H9 (cell line): ENCODE measurements around the gene TRPV5. TPM values are rescaled to one million over a fixed set of nuclear protein-coding genes. Genes with fewer than 3 reads are reported as not detected.

Experiments used
- DNase-seq: peaks from one replicate; pipeline ENCODE4 v3.0.0-alpha.2; 2017
- H2AFZ ChIP-seq: one replicate; pipeline ENCODE4 v1.6.1; 2013; ENCODE audit warnings: mild to moderate bottlenecking, low read length, control low read depth, moderate library complexity
- H2AK5ac ChIP-seq: 2 replicates; pipeline ENCODE4 v1.6.1; 2013; ENCODE audit warnings: low read length, control low read depth, mixed read lengths; ENCODE audit not compliant: insufficient read length
- H2BK120ac ChIP-seq: one replicate; pipeline ENCODE4 v1.6.1; 2013; ENCODE audit warnings: low read depth, mild to moderate bottlenecking, low read length, control low read depth, inconsistent platforms; ENCODE audit not compliant: poor library complexity, severe bottlenecking
- H2BK12ac ChIP-seq: 2 replicates; pipeline ENCODE4 v1.6.1; 2013; ENCODE audit warnings: low read length, control low read depth, mixed read lengths, low read depth; ENCODE audit not compliant: insufficient read length
- H2BK15ac ChIP-seq: 2 replicates; pipeline ENCODE4 v1.6.1; 2013; ENCODE audit warnings: low read depth, low read length, control low read depth
- H2BK20ac ChIP-seq: one replicate; pipeline ENCODE4 v1.6.1; 2013; ENCODE audit warnings: low read depth, mild to moderate bottlenecking, low read length, control low read depth, inconsistent platforms; ENCODE audit not compliant: poor library complexity, severe bottlenecking
- H2BK5ac ChIP-seq: 2 replicates; pipeline ENCODE4 v1.6.1; 2013; ENCODE audit warnings: low read length, control low read depth, mixed read lengths; ENCODE audit not compliant: insufficient read length
- H3K14ac ChIP-seq: 2 replicates; pipeline ENCODE4 v1.6.1; 2013; ENCODE audit warnings: low read length, control low read depth; ENCODE audit not compliant: insufficient read depth
- H3K18ac ChIP-seq: 2 replicates; pipeline ENCODE4 v1.6.1; 2013; ENCODE audit warnings: low read depth, mild to moderate bottlenecking, mixed read lengths, low read length, control low read depth; ENCODE audit not compliant: insufficient read length
- H3K23ac ChIP-seq: 2 replicates; pipeline ENCODE4 v1.6.1; 2013; ENCODE audit warnings: low read length, control low read depth, mixed read lengths, low read depth; ENCODE audit not compliant: insufficient read length
- H3K23me2 ChIP-seq: 2 replicates; pipeline ENCODE4 v1.6.1; 2013; ENCODE audit warnings: low read depth, mild to moderate bottlenecking, mixed read lengths, low read length, control low read depth; ENCODE audit not compliant: insufficient read length, poor library complexity, severe bottlenecking
- H3K27ac ChIP-seq: 2 replicates; pipeline ENCODE4 v1.5.1; 2013; ENCODE audit warnings: low read length, control low read depth, mixed read lengths, low read depth; ENCODE audit not compliant: insufficient read length
- H3K27me3 ChIP-seq: 2 replicates; pipeline ENCODE4 v1.6.1; 2013; ENCODE audit warnings: low read length, control low read depth, inconsistent platforms; ENCODE audit not compliant: insufficient read depth
- H3K4ac ChIP-seq: 2 replicates; pipeline ENCODE4 v1.6.1; 2013; ENCODE audit warnings: low read depth, mild to moderate bottlenecking, control low read depth, inconsistent platforms, low read length, moderate library complexity
- H3K4me1 ChIP-seq: 2 replicates; pipeline ENCODE4 v1.6.1; 2013; ENCODE audit warnings: low read length, control low read depth, inconsistent platforms; ENCODE audit not compliant: insufficient read depth
- H3K4me2 ChIP-seq: 2 replicates; pipeline ENCODE4 v1.6.1; 2013; ENCODE audit warnings: low read length, control low read depth, mixed read lengths; ENCODE audit not compliant: insufficient read length, insufficient read depth
- H3K56ac ChIP-seq: 2 replicates; pipeline ENCODE4 v1.6.1; 2013; ENCODE audit warnings: low read depth, mild to moderate bottlenecking, mixed read lengths, low read length, control low read depth; ENCODE audit not compliant: insufficient read length
- H3K79me1 ChIP-seq: 2 replicates; pipeline ENCODE4 v1.6.1; 2013; ENCODE audit warnings: low read depth, mild to moderate bottlenecking, moderate library complexity, low read length, control low read depth, inconsistent platforms; ENCODE audit not compliant: insufficient read depth, poor library complexity, severe bottlenecking
- H3K79me2 ChIP-seq: 2 replicates; pipeline ENCODE4 v1.6.1; 2013; ENCODE audit warnings: low read length, control low read depth, inconsistent platforms; ENCODE audit not compliant: insufficient read depth
- H3K9ac ChIP-seq: 2 replicates; pipeline ENCODE4 v1.6.1; 2013; ENCODE audit warnings: low read length, control low read depth, mixed read lengths; ENCODE audit not compliant: insufficient read length; ENCODE audit errors: extremely low read depth
- H3K9me3 ChIP-seq: one replicate; pipeline ENCODE4 v1.6.1; 2013; ENCODE audit warnings: low read depth, low read length, inconsistent platforms; ENCODE audit not compliant: control insufficient read depth
- H3T11ph ChIP-seq: one replicate; pipeline ENCODE4 v1.6.1; 2013; ENCODE audit warnings: mild to moderate bottlenecking, low read length, control low read depth, inconsistent platforms
- H4K20me1 ChIP-seq: one replicate; pipeline ENCODE4 v1.6.1; 2013; ENCODE audit not compliant: control insufficient read depth, insufficient read length, insufficient read depth
- H4K5ac ChIP-seq: 2 replicates; pipeline ENCODE4 v1.6.1; 2013; ENCODE audit warnings: low read depth, mild to moderate bottlenecking, mixed read lengths, low read length, control low read depth; ENCODE audit not compliant: insufficient read length
- H4K8ac ChIP-seq: replicated peaks from 2 replicates; pipeline ENCODE4 v1.6.1; 2013; ENCODE audit warnings: low read length, control low read depth, mixed read lengths, low read depth; ENCODE audit not compliant: insufficient read length
- H4K91ac ChIP-seq: 2 replicates; pipeline ENCODE4 v1.6.1; 2013; ENCODE audit warnings: low read depth, mild to moderate bottlenecking, moderate library complexity, mixed read lengths, low read length, control low read depth; ENCODE audit not compliant: insufficient read length
- H3K27ac Mint-ChIP-seq, 3 experiments: 2 replicates in 2 of 3; 3 replicates in 1 of 3; pipeline ENCODE4 v1.8.0; 2020 to 2021; ENCODE audit warnings: mixed read lengths in 3 of 3, mild to moderate bottlenecking in 1 of 3, moderate library complexity in 1 of 3
- H3K27me3 Mint-ChIP-seq: 2 replicates; pipeline ENCODE4 v1.8.0; 2021; ENCODE audit warnings: low read depth, mild to moderate bottlenecking, moderate library complexity, mixed read lengths
- H3K36me3 Mint-ChIP-seq, 3 experiments: 2 replicates in 2 of 3; 3 replicates in 1 of 3; pipeline ENCODE4 v1.8.0; 2020 to 2021; ENCODE audit warnings: low read depth in 3 of 3, mixed read lengths in 3 of 3; ENCODE audit not compliant: insufficient read depth in 1 of 3
- H3K4me1 Mint-ChIP-seq, 2 experiments: 2 replicates each; pipeline ENCODE4 v1.8.0; 2020; ENCODE audit warnings: mixed read lengths in 2 of 2
- H3K4me3 Mint-ChIP-seq, 2 experiments: 2 replicates in 1 of 2; 3 replicates in 1 of 2; pipeline ENCODE4 v1.8.0; 2020 to 2021; ENCODE audit warnings: mild to moderate bottlenecking in 2 of 2, mixed read lengths in 2 of 2, moderate library complexity in 1 of 2
- H3K9me3 Mint-ChIP-seq, 2 experiments: 2 replicates in 1 of 2; 3 replicates in 1 of 2; pipeline ENCODE4 v1.8.0; 2020; ENCODE audit warnings: mild to moderate bottlenecking in 2 of 2, mixed read lengths in 2 of 2, moderate library complexity in 1 of 2
- WGBS: extraction: QIAGEN DNeasy Blood & Tissue Kit; methylation state at CpG from one replicate; pipeline ENCODE4 v1.1.7; 2013; ENCODE audit warnings: missing lambda C conversion rate, low lambda C conversion rate, mixed read lengths; ENCODE audit not compliant: insufficient read length; ENCODE audit errors: extremely low coverage; 5-methylcytosine and 5-hydroxymethylcytosine counted together
- total RNA-seq: library from RNA; stranded (reverse); gene quantifications from 2 replicates; pipeline ENCODE4 v1.2.1, GENCODE V29; 2021
- TF ChIP-seq, protein P1 (sequence below): fragments of 200-600 bp; sonication (generic); conservative IDR thresholded peaks from 3 replicates; pipeline ENCODE4 v1.8.0; 2021; ENCODE audit warnings: antibody characterized with exemption, mild to moderate bottlenecking

The TRPV5 gene
- total RNA-seq, 1 experiment from 2014 or later = not detected

DNA sequence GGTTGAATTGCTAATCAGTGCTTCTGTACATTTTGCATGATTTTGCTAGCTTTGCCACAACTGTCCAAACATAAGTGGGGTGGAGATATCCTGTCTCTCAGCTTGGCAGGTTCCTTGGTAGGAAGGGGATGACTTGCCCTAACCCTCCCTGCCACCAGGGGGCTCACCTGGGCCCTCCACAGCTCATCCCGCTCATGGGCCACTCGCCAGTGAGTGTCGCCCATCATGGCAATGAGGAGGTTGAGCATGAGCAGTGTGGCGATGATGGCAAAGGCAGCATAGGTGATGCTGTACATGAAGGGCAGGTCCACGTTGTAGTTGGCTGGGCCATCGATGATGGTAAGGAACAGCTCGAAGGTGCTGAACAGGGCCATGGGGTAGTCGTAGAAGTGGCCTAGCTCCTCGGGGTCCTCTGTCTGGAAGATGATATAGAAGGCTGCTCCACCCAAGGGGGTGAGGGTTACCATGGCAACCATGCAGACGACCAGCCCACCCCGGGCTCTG lies 60.2 kb downstream of the TRPV5 start:
- no peaks in the 10 kb centered on the region for H3K9me3 ChIP-seq
- H4K8ac ChIP-seq = no peak overlapping the region
- Mint-ChIP-seq H3K4me1 (no peaks in the 10 kb centered on the region), H3K9me3 (peaks cover 0 to 9% of the 10 kb centered on the region in 2 experiments; a peak in 2 of 5 replicates), H3K27ac (no peak overlapping the region), H3K4me3 (no peak overlapping the region), H3K36me3 (peaks cover 0 to 22% (median 11%) of the 10 kb centered on the region in 3 experiments; a peak in 5 of 7 replicates), H3K27me3 (peaks cover 5% of the 10 kb centered on the region)
- H2BK20ac ChIP-seq = no peak overlapping the region
- H3K56ac ChIP-seq = no peak overlapping the region
- no peak overlapping the region for H3K4me2 ChIP-seq
- no peaks in the 10 kb centered on the region for H3K23me2 ChIP-seq
- no peak overlapping the region for H3K23ac ChIP-seq
- H2AK5ac ChIP-seq = no peak overlapping the region
- H3K9ac ChIP-seq = no peak overlapping the region
- no CpG with 5 or more reads among the region's 11 CpGs for WGBS
- H3K79me1 ChIP-seq = no peaks in the 10 kb centered on the region
- H4K5ac ChIP-seq = no peak overlapping the region
- no peak overlapping the region for H4K91ac ChIP-seq
- no peak overlapping the region for H2BK120ac ChIP-seq
- no peaks in the 10 kb centered on the region for H3K27me3 ChIP-seq
- no peaks in the 10 kb centered on the region for H3K79me2 ChIP-seq
- no peaks in the 10 kb centered on the region for H3K4me1 ChIP-seq
- no peaks in the 10 kb centered on the region for H4K20me1 ChIP-seq
- no peak overlapping the region for H3K4ac ChIP-seq
- DNase-seq = peak; percentile 70
- no peak overlapping the region for H2BK15ac ChIP-seq
- H3K18ac ChIP-seq = no peak overlapping the region
- no peak overlapping the region for H2BK12ac ChIP-seq
- H3K27ac ChIP-seq = no peak overlapping the region
- H2BK5ac ChIP-seq = no peak overlapping the region
- no peak overlapping the region for H2AFZ ChIP-seq
- no peak overlapping the region for H3T11ph ChIP-seq
- TF ChIP-seq, protein P1, sequence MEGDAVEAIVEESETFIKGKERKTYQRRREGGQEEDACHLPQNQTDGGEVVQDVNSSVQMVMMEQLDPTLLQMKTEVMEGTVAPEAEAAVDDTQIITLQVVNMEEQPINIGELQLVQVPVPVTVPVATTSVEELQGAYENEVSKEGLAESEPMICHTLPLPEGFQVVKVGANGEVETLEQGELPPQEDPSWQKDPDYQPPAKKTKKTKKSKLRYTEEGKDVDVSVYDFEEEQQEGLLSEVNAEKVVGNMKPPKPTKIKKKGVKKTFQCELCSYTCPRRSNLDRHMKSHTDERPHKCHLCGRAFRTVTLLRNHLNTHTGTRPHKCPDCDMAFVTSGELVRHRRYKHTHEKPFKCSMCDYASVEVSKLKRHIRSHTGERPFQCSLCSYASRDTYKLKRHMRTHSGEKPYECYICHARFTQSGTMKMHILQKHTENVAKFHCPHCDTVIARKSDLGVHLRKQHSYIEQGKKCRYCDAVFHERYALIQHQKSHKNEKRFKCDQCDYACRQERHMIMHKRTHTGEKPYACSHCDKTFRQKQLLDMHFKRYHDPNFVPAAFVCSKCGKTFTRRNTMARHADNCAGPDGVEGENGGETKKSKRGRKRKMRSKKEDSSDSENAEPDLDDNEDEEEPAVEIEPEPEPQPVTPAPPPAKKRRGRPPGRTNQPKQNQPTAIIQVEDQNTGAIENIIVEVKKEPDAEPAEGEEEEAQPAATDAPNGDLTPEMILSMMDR = peak; percentile 85
- no peak overlapping the region for H3K14ac ChIP-seq
